ENCODE measurements around the gene TMEM184A. TPM values are rescaled to one million over a fixed set of nuclear protein-coding genes. Genes with fewer than 3 reads are reported as not detected.
A peak's percentile ranks its signal among the peaks of the same experiment; 100 is the strongest.

Gene TMEM184A
- total RNA-seq, 2 donors from 2014 or later, result 4.6 to 5.1 TPM

- Mint-ChIP-seq H3K4me3 (no peak overlapping the region), H3K27ac (no peak overlapping the region), H3K36me3 (ENCODE audit: low read depth) (peaks cover 4% of the 10 kb centered on the region), H3K27me3 (ENCODE audit: insufficient read depth) (no peaks in the 10 kb centered on the region), H3K4me1 (peaks cover 9% of the 10 kb centered on the region), H3K9me3 (no peaks in the 10 kb centered on the region)
- no peak overlapping the region for H3K27ac ChIP-seq (ENCODE audit: low read depth, low read length)
- no peak overlapping the region for H3K4me3 ChIP-seq (ENCODE audit: low read length)
- no peaks in the 10 kb centered on the region for H3K27me3 ChIP-seq (ENCODE audit: control insufficient read depth, insufficient read depth, low read length, poor library complexity, severe bottlenecking)
- no peaks in the 10 kb centered on the region for H3K36me3 ChIP-seq (ENCODE audit: control insufficient read depth, insufficient read depth, low read length)
- no peaks in the 10 kb centered on the region for H3K9me3 ChIP-seq (ENCODE audit: control insufficient read depth, low read length)
- 43% methylated on average over 14 to 15 of the region's 15 CpGs for WGBS, 2 experiments (ENCODE audit: insufficient coverage in 1 of 2, insufficient read length in 1 of 2)
- no peak for TF ChIP-seq CTCF (conservative IDR thresholded peaks at IDR 0.05)
- no peak overlapping the region for H3K9ac ChIP-seq (ENCODE audit: extremely low read depth, low read length, poor library complexity, severe bottlenecking)
- DNase-seq, result peak; percentile 92
- H3K4me1 ChIP-seq (ENCODE audit: control insufficient read depth, insufficient read depth, low read length), result peaks cover 4% of the 10 kb centered on the region
These were observed 20.7 kb upstream of the TMEM184A start for GRCh38 chr7:1576521-1577253.

- WGBS, 2 experiments (ENCODE audit: insufficient coverage in 1 of 2, insufficient read length in 1 of 2), result 67 to 92% methylated on average over 1 to 7 of the region's 7 CpGs
- Histone ChIP-seq H3K36me3 (ENCODE audit: control insufficient read depth, insufficient read depth, low read length) (no peaks in the 10 kb centered on the region), H3K27me3 (ENCODE audit: control insufficient read depth, insufficient read depth, low read length, poor library complexity, severe bottlenecking) (no peaks in the 10 kb centered on the region), H3K9ac (ENCODE audit: extremely low read depth, low read length, poor library complexity, severe bottlenecking) (no peak overlapping the region), H3K4me1 (ENCODE audit: control insufficient read depth, insufficient read depth, low read length) (peaks cover 4% of the 10 kb centered on the region), H3K9me3 (ENCODE audit: control insufficient read depth, low read length) (no peaks in the 10 kb centered on the region), H3K4me3 (ENCODE audit: low read length) (no peak overlapping the region), H3K27ac (ENCODE audit: low read depth, low read length) (no peak overlapping the region)
- H3K27ac Mint-ChIP-seq, result no peak overlapping the region
- no peaks in the 10 kb centered on the region for H3K27me3 Mint-ChIP-seq (ENCODE audit: insufficient read depth)
- H3K4me3 Mint-ChIP-seq, result no peak overlapping the region
- H3K9me3 Mint-ChIP-seq, result no peaks in the 10 kb centered on the region
- TF ChIP-seq CTCF (conservative IDR thresholded peaks at IDR 0.05), result no peak
- peaks cover 4% of the 10 kb centered on the region for H3K36me3 Mint-ChIP-seq (ENCODE audit: low read depth)
- peaks cover 9% of the 10 kb centered on the region for H3K4me1 Mint-ChIP-seq
- DNase-seq, result no peak
These were observed 19.8 kb upstream of the TMEM184A start for GRCh38 chr7:1575809-1576208.

- TF ChIP-seq CTCF (conservative IDR thresholded peaks at IDR 0.05), result no peak
- H3K4me3 ChIP-seq (ENCODE audit: low read length), result no peak overlapping the region
- Mint-ChIP-seq H3K4me1 (peaks cover 12% of the 10 kb centered on the region), H3K27me3 (ENCODE audit: insufficient read depth) (no peaks in the 10 kb centered on the region), H3K4me3 (peak overlapping the region; percentile 74), H3K9me3 (no peaks in the 10 kb centered on the region), H3K27ac (no peak overlapping the region), H3K36me3 (ENCODE audit: low read depth) (peaks cover 12% of the 10 kb centered on the region)
- WGBS, 2 experiments (ENCODE audit: insufficient coverage in 1 of 2, insufficient read length in 1 of 2), result 88 to 89% methylated on average over 5 to 7 of the region's 7 CpGs
- peaks cover 4% of the 10 kb centered on the region for H3K4me1 ChIP-seq (ENCODE audit: control insufficient read depth, insufficient read depth, low read length)
- H3K9me3 ChIP-seq (ENCODE audit: control insufficient read depth, low read length), result no peaks in the 10 kb centered on the region
- no peak overlapping the region for H3K27ac ChIP-seq (ENCODE audit: low read depth, low read length)
- no peak overlapping the region for H3K9ac ChIP-seq (ENCODE audit: extremely low read depth, low read length, poor library complexity, severe bottlenecking)
- peak; percentile 39 for DNase-seq
- H3K36me3 ChIP-seq (ENCODE audit: control insufficient read depth, insufficient read depth, low read length), result no peaks in the 10 kb centered on the region
- no peaks in the 10 kb centered on the region for H3K27me3 ChIP-seq (ENCODE audit: control insufficient read depth, insufficient read depth, low read length, poor library complexity, severe bottlenecking)
These were observed 16.3 kb upstream of the TMEM184A start for GRCh38 chr7:1572111-1572822.
